Measurements from ENCODE around the gene MRPL52. TPM values are rescaled to one million over a fixed set of nuclear protein-coding genes. Genes with fewer than 3 reads are reported as not detected.

Gene MRPL52
- total and polyA plus RNA-seq, 8 donors = 29.1 to 85.0 (median 45.8) TPM

DNA sequence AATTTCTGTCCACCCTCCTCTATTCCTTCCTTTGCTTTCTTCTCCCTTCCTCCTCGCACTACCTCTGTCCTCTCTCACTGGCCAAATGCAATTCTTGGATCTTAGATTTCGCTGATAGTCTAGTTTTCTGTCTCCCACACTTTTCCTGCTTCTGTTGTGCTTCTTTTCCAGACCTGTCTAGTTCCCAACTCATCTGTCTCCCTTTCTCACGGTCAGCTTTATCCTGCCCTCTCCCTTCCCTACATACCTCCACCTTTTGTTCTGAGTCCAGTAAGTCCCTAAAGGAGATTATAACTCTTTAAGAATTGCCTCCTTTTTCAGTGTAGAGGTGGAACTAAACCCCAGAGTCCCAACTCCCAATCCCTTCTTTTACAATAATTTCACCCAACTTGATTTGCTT, 5.8 kb downstream of the MRPL52 start:
- TF ChIP-seq, protein P1, sequence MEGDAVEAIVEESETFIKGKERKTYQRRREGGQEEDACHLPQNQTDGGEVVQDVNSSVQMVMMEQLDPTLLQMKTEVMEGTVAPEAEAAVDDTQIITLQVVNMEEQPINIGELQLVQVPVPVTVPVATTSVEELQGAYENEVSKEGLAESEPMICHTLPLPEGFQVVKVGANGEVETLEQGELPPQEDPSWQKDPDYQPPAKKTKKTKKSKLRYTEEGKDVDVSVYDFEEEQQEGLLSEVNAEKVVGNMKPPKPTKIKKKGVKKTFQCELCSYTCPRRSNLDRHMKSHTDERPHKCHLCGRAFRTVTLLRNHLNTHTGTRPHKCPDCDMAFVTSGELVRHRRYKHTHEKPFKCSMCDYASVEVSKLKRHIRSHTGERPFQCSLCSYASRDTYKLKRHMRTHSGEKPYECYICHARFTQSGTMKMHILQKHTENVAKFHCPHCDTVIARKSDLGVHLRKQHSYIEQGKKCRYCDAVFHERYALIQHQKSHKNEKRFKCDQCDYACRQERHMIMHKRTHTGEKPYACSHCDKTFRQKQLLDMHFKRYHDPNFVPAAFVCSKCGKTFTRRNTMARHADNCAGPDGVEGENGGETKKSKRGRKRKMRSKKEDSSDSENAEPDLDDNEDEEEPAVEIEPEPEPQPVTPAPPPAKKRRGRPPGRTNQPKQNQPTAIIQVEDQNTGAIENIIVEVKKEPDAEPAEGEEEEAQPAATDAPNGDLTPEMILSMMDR (IDR thresholded peaks at IDR 0.05) = no peak
- H3K27ac ChIP-seq = peak overlapping the region in 1 of 4 donors; percentile 87
- H3K36me3 ChIP-seq = peaks cover 0 to 6% (median 0%) of the 10 kb centered on the region in 3 donors
- 64 to 67% methylated on average over 3 of the region's 3 CpGs for WGBS, 2 donors
- ATAC-seq (no peak), DNase-seq (no peak), FAIRE-seq (no peak)
- H3K4me1 ChIP-seq = peaks cover 0 to 23% (median 2%) of the 10 kb centered on the region in 3 donors
- intact Hi-C loops (cut with DNase I) = no loop called here
- H3K27me3 ChIP-seq = no peaks in the 10 kb centered on the region
- H3K9me3 ChIP-seq = no peaks in the 10 kb centered on the region
- H3K4me3 ChIP-seq = no peak overlapping the region

DNA sequence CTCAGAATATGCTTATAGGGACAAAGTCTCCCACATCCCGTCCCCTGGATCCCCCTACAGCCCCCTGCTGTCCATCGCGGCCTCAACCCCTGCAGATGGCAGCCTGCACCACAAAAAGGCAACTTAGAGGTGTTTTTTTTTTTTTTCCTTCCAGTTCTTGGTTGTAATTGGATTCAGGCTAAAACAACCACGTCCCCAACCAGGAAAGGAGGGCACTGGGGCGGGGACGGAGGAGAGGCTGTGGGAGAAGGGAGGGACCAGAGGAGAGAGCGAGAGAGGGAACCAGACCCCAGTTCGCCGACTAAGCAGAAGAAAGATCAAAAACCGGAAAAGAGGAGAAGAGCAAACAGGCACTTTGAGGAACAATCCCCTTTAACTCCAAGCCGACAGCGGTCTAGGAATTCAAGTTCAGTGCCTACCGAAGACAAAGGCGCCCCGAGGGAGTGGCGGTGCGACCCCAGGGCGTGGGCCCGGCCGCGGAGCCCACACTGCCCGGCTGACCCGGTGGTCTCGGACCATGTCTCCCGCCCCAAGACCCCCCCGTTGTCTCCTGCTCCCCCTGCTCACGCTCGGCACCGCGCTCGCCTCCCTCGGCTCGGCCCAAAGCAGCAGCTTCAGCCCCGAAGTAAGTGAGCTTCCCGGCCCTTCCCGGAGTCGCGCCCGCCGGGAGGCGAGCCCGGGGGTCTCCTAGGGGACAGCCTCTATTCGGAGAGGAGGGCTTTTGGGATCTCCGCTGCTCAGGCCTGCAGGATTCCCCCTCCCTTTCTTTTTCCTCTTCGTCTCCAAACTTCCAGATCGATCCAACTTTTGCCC, 6.8 kb downstream of the MRPL52 start, which contains the start of gene MMP14:
TSS of gene MMP14 (plus strand) at position 285 of the 813 bp plus-strand sequence. CDS start at position 518, 233 bp downstream.
- no peaks in the 10 kb centered on the region for H3K27me3 ChIP-seq
- H3K4me3 ChIP-seq = peak within 1 kb of the TSS; percentile 38 to 90 (median 82)
- peak within 1 kb of the TSS; percentile 72 to 87 (median 80) for H3K27ac ChIP-seq
- TF ChIP-seq, protein P1 (IDR thresholded peaks at IDR 0.05) = no peak
- intact Hi-C loops (cut with DNase I) = no loop called here
- H3K36me3 ChIP-seq = peaks cover 0 to 6% (median under 1%) of the 10 kb centered on the region in 3 donors
- 1% methylated on average over 28 to 46 of the region's 46 CpGs for WGBS, 2 donors
- FAIRE-seq (no peak), DNase-seq (peak in 5 of 6 donors; percentile 52 to 79 (median 67)), ATAC-seq (peak; percentile 75 to 86 (median 84))
- H3K9me3 ChIP-seq = no peaks in the 10 kb centered on the region
- H3K4me1 ChIP-seq = peaks cover 0 to 16% (median 0%) of the 10 kb centered on the region in 3 donors

DNA sequence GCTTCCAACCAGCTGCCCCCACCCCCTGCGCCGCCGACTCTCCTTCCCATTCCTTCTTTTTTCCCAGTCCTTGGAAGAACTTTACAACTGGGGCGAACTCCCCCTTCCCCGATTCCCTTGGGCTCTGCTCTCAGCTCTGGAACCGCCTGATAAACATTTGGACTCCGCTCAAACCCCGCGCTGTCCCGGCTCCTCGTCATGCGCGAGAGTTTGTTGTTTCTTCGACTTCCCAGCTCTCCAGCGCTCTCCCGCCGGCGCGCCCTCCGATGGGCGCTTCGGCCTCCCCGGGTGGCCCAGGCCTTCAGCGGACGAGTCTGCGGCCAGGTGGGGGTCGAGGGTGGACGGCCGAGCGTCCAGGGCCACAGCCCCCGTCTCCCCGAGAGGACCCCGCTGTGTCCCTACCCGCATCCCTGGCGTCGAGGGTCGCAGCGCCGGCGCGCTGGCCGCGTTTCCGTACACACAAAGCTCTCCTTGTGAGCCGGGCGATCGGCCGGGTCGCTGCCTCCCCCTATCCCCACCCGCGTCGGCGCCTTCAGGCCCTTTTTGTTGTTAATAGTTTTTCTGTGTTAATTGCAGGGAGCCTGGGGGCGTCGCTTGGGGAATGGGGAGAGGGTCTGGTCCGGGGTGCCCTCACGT, 7.5 kb downstream of the MRPL52 start:
- Histone ChIP-seq H3K4me3 (peak overlapping the region; percentile 38 to 90 (median 82)), H3K4me1 (peaks cover 0 to 16% (median 0%) of the 10 kb centered on the region in 3 donors), H3K9me3 (no peaks in the 10 kb centered on the region), H3K27ac (peak overlapping the region; percentile 72 to 87 (median 80)), H3K27me3 (no peaks in the 10 kb centered on the region), H3K36me3 (peaks cover 0 to 10% (median 4%) of the 10 kb centered on the region in 3 donors)
- intact Hi-C loops (cut with DNase I) = no loop called here
- no peak for FAIRE-seq
- 1 to 2% methylated on average over 57 of the region's 57 CpGs for WGBS, 2 donors
- peak; percentile 74 to 86 (median 80) for ATAC-seq
- TF ChIP-seq, protein P1 (IDR thresholded peaks at IDR 0.05) = no peak
- DNase-seq = peak in 5 of 6 donors; percentile 64 to 86 (median 68)

DNA sequence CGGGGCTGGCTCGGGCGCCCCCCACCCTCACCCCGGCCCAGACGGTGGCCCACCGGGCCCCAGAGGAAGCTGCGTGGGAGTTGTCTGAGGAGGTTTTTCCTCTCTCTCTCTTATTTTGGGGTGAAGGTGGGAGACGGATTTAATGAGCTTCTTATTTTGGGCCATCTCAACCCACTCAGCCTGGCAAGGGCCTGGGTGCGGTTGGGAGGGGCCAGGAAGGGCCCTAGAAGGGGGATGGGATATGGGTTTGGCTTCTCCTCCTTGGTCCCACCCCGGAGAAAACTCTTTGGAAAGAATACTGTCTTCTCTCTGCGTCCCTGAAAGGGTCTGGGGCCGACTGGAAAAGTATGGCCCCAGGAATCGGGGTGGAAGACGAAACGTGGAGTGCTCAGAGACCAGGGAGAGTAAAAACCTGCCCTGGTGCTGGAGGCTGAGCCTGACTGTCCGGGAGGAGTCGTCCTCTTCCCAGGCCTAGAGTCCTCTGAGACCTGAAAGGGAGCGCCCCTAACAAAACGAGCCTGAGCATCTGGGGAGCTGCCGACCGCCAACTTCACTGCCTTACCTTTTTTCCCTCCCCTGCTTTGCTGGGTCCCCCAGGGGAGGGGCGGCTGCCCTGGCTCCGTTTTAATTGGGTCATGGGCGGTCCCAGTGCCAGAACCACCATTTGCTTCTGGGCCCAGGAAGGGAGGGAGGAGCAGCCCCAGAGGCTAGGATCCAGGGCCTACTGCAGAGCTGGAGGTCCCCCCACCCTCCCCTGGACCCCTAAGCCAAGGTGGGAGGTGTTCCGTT, 8.3 kb downstream of the MRPL52 start:
- peak overlapping the region; percentile 38 to 90 (median 82) for H3K4me3 ChIP-seq
- H3K27me3 ChIP-seq = no peaks in the 10 kb centered on the region
- intact Hi-C loops (cut with DNase I) = no loop called here
- TF ChIP-seq, protein P1 (IDR thresholded peaks at IDR 0.05) = no peak
- peak in 3 of 6 donors; percentile 36 to 56 (median 53) for DNase-seq
- ATAC-seq = peak; percentile 8 to 34 (median 14)
- 24 to 37% methylated on average over 25 of the region's 25 CpGs for WGBS, 2 donors
- H3K36me3 ChIP-seq = peaks cover 0 to 17% (median 8%) of the 10 kb centered on the region in 3 donors
- H3K27ac ChIP-seq = peak overlapping the region; percentile 72 to 87 (median 80)
- FAIRE-seq = no peak
- peaks cover 0 to 16% (median 0%) of the 10 kb centered on the region in 3 donors for H3K4me1 ChIP-seq
- H3K9me3 ChIP-seq = no peaks in the 10 kb centered on the region

Data from pancreas (tissue), 10 donors.